Activated CD4-positive, alpha-beta T cell treated with anti-CD3 and anti-CD28 coated beads, Interleukin-10, Interleukin-2, amounts not matched to agents 100 ng/mL and 50 ng/mL, durations not matched to agents 16 hours and 8 hours (primary cell): ENCODE results near the gene SHISAL2B.
"Not testable (repeated sequence)": the region's sequence is repeated elsewhere in the genome, so short reads cannot be mapped to it uniquely, and the experiment has no call there.

Source experiments
- DNase-seq: peaks from one replicate; pipeline ENCODE4 v3.0.0-alpha.2; 2020

The SHISAL2B gene

GRCh38 chr5:64706074-64706473 is 15.8 kb downstream of the SHISAL2B start:
- not testable (repeated sequence) for DNase-seq

- no peak for DNase-seq
Measured at GRCh38 chr5:64707191-64707590, 16.9 kb downstream of the SHISAL2B start.

GRCh38 chr5:64714495-64714894 is 24.2 kb downstream of the SHISAL2B start:
- DNase-seq, result not testable (repeated sequence)

- DNase-seq, result no peak
Measured at GRCh38 chr5:64722588-64722987, 32.3 kb downstream of the SHISAL2B start.

GRCh38 chr5:64727150-64727549 is 36.8 kb downstream of the SHISAL2B start:
- no peak for DNase-seq

- no peak for DNase-seq
Measured at GRCh38 chr5:64742411-64742810, 52.1 kb downstream of the SHISAL2B start.

GRCh38 chr5:64742821-64743220 is 52.5 kb downstream of the SHISAL2B start:
- DNase-seq, result no peak

- no peak for DNase-seq
Measured at GRCh38 chr5:64744914-64745313, 54.6 kb downstream of the SHISAL2B start.

- no peak for DNase-seq
Measured at GRCh38 chr5:64746446-64746845, 56.1 kb downstream of the SHISAL2B start.

GRCh38 chr5:64749385-64749784 is 59.1 kb downstream of the SHISAL2B start:
- no peak for DNase-seq

- no peak for DNase-seq
Measured at GRCh38 chr5:64754066-64754465, 63.8 kb downstream of the SHISAL2B start.

- no peak for DNase-seq
Measured at GRCh38 chr5:64758901-64759300, 68.6 kb downstream of the SHISAL2B start.

GRCh38 chr5:64759960-64760660 is 69.8 kb downstream of the SHISAL2B start:
- DNase-seq, result no peak

GRCh38 chr5:64763948-64764503 is 73.7 kb downstream of the SHISAL2B start:
- DNase-seq, result no peak

- no peak for DNase-seq
Measured at GRCh38 chr5:64765804-64766504, 75.7 kb downstream of the SHISAL2B start.

GRCh38 chr5:64766941-64767340 is 76.6 kb downstream of the SHISAL2B start:
- DNase-seq, result no peak
